Astrocyte (in vitro differentiated cells and primary cell): ENCODE data around the gene RAB3B.

ENCODE experiments used
- CTCF ChIP-seq: IDR thresholded peaks from 2 replicates; pipeline ENCODE4 v1.5.1; 2011; ENCODE audit warnings: low read depth, mild to moderate bottlenecking, inconsistent platforms, low read length, moderate library complexity; ENCODE audit not compliant: insufficient read depth
- EZH2 ChIP-seq: IDR thresholded peaks from 2 replicates; pipeline ENCODE4 v1.6.1; 2012; ENCODE audit warnings: mild to moderate bottlenecking, low read length, inconsistent platforms; ENCODE audit not compliant: insufficient read depth

- no peak for TF ChIP-seq CTCF
- TF ChIP-seq EZH2: no peak
Observed at GRCh38 chr1:51955797-51956527, 34.5 kb downstream of the RAB3B start.
